AG09309 (cell line): Measurements from ENCODE around the gene SART3.
A peak's percentile ranks its signal among the peaks of the same experiment; 100 is the strongest.

ENCODE experiments used
- DNase-seq: peaks from one replicate; pipeline ENCODE4 v3.0.0-alpha.2; 2010; ENCODE audit warnings: low read depth
- H3K4me3 ChIP-seq: 2 replicates; pipeline ENCODE4 v1.5.1; 2011; ENCODE audit warnings: mild to moderate bottlenecking, low read depth, low read length, moderate library complexity; ENCODE audit not compliant: control insufficient read depth
- CTCF ChIP-seq: IDR thresholded peaks from 2 replicates; pipeline ENCODE4 v1.5.1; 2011; ENCODE audit warnings: mild to moderate bottlenecking, low read depth, low read length, inconsistent platforms; ENCODE audit not compliant: insufficient read depth, control insufficient read depth; ENCODE audit errors: missing control alignments

Gene SART3

GRCh38 chr12:108514468-108514972, 46.5 kb downstream of the SART3 start:
- TF ChIP-seq CTCF: no peak
- no peak for DNase-seq
- peak overlapping the region; percentile 11 for H3K4me3 ChIP-seq

GRCh38 chr12:108511633-108512540, 49.1 kb downstream of the SART3 start:
- no peak overlapping the region for H3K4me3 ChIP-seq
- DNase-seq: peak; percentile 32
- TF ChIP-seq CTCF: peak; percentile 78

- H3K4me3 ChIP-seq: no peak overlapping the region
- no peak for DNase-seq
- TF ChIP-seq CTCF: no peak
These were observed 50.1 kb downstream of the SART3 start for GRCh38 chr12:108510836-108511235.

DNA sequence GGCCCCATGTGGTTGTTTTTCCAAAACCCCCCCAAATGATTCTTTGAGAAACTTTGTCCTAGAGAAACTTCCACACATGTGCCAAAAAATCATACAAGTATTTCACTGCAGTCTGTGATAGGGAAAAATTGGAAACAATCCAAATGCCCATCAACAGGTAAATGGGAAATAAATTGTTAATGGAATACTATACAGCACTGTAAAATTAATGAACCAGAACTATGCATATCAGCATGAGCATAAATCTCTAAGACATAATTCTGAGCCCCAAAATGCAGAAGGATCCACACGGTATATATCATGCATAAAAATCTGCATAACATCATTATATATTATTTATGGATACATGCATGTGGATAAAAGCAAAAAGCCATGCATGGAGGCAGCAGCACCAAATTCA, 51.2 kb downstream of the SART3 start:
- no peak for TF ChIP-seq CTCF

GRCh38 chr12:108507971-108508642, 52.9 kb downstream of the SART3 start:
- TF ChIP-seq CTCF: no peak
- DNase-seq: no peak
- no peak overlapping the region for H3K4me3 ChIP-seq

More for the DNA sequence above, 51.2 kb downstream of the SART3 start:
- DNase-seq: no peak
- H3K4me3 ChIP-seq: no peak overlapping the region

DNA sequence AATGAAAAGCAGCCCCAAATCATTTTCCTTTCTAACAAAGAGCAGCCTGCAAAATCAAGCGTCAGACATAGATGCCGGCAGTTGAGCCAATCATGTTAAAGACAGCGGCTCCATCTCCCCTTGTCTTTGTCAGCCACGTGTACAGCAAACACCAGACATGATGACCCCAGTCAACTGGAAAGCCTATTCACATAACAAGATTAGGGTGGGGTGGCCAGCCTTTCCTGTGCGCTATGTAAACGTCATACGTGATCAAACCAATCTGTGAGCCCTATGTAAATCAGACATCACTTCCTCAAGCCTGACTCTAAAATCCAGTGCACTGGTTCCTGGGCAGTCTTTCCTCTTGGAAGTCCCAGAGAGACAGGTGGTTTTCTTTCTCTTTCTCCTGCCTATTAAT, 55.8 kb downstream of the SART3 start:
- no peak for TF ChIP-seq CTCF
- H3K4me3 ChIP-seq: no peak overlapping the region
- no peak for DNase-seq
